ENCODE data around the gene ETS1. TPM values are rescaled to one million over a fixed set of nuclear protein-coding genes. Genes with fewer than 3 reads are reported as not detected.

Gene ETS1
- total RNA-seq, 4 donors from 2014 or later = 46.3 to 70.6 (median 57.6) TPM

DNA sequence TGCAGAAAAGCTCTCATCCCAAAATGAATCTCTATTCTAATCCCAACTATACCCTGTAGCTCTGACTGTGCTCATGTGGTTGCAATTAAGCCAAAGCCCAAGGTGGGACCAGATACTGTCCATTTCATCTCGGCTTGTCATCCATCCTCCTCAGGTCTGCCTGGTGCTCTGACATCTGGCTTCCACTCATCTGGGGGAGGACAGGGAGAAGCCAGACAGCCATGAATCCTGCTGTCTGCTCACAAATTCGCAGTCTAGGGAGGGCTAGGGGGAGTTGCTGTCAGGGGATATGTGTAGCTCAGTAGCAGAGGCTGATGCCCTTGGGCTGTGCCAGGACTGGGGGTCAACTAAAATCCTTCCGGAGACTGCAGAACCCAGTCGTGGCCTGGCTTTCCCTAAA, 167.1 kb downstream of the ETS1 start:
- DNase-seq (ENCODE audit: low spot score in 2 of 2) = no peak
- TF ChIP-seq POLR2A (IDR thresholded peaks at IDR 0.05) = no peak
- TF ChIP-seq EP300 (IDR thresholded peaks at IDR 0.05) = no peak
- TF ChIP-seq, protein P1, sequence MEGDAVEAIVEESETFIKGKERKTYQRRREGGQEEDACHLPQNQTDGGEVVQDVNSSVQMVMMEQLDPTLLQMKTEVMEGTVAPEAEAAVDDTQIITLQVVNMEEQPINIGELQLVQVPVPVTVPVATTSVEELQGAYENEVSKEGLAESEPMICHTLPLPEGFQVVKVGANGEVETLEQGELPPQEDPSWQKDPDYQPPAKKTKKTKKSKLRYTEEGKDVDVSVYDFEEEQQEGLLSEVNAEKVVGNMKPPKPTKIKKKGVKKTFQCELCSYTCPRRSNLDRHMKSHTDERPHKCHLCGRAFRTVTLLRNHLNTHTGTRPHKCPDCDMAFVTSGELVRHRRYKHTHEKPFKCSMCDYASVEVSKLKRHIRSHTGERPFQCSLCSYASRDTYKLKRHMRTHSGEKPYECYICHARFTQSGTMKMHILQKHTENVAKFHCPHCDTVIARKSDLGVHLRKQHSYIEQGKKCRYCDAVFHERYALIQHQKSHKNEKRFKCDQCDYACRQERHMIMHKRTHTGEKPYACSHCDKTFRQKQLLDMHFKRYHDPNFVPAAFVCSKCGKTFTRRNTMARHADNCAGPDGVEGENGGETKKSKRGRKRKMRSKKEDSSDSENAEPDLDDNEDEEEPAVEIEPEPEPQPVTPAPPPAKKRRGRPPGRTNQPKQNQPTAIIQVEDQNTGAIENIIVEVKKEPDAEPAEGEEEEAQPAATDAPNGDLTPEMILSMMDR (IDR thresholded peaks at IDR 0.05) = no peak
- Histone ChIP-seq H3K36me3 (no peaks in the 10 kb centered on the region), H3K4me1 (peaks cover 0 to 24% (median 4%) of the 10 kb centered on the region in 4 donors), H3K9me3 (no peaks in the 10 kb centered on the region), H3K27me3 (no peaks in the 10 kb centered on the region), H3K27ac (no peak overlapping the region), H3K4me3 (no peak overlapping the region)
- WGBS, 2 donors = 88% methylated on average over 4 of the region's 4 CpGs

GRCh38 chr11:128419012-128419767, 168.2 kb downstream of the ETS1 start:
- Histone ChIP-seq H3K9me3 (no peaks in the 10 kb centered on the region), H3K36me3 (no peaks in the 10 kb centered on the region), H3K4me3 (no peak overlapping the region), H3K4me1 (peaks cover 0 to 13% (median 0%) of the 10 kb centered on the region in 4 donors), H3K27me3 (no peaks in the 10 kb centered on the region), H3K27ac (no peak overlapping the region)
- DNase-seq (ENCODE audit: low spot score in 2 of 2) = no peak
- TF ChIP-seq EP300 (IDR thresholded peaks at IDR 0.05) = no peak
- TF ChIP-seq, protein P1 (IDR thresholded peaks at IDR 0.05) = no peak
- no peak for TF ChIP-seq POLR2A (IDR thresholded peaks at IDR 0.05)
- WGBS, 2 donors = 91 to 94% methylated on average over 7 of the region's 7 CpGs

DNA sequence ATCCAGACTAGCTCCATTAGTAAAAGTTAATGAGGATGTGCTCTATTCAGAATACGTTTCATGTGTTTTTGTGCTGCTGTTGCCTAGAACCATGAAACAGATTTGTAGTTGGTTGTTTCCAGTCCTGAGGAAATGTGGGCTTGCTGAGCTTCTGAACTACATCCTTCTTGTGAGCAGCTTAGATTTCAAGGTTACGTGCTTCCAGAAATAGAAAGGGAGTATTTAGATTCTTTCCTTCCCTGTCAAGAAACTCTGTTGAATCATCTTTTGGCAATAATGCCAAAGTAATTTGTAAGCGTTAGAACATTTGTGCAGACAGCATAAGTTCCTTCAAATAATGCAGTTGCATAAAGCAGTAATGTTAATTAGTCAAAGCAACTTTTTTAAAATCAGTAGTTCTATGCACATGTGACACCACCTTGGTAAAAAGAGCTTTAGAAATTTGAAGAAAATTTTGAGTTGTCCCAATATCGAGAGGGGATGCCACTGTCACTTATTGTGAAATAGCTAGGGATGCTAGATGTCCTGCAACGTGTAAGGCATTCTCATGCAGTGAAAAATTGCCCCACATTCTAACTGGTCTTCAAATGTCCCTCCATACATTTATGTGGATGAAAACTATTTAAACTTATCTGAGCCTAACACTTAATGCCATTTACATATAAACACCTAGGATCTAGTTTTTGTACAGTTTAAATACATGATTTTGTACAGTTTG, 169.6 kb downstream of the ETS1 start:
- Histone ChIP-seq H3K27ac (no peak overlapping the region), H3K27me3 (no peaks in the 10 kb centered on the region), H3K4me3 (no peak overlapping the region), H3K9me3 (no peaks in the 10 kb centered on the region), H3K4me1 (peaks cover 0 to 11% (median 0%) of the 10 kb centered on the region in 4 donors), H3K36me3 (no peaks in the 10 kb centered on the region)
- no peak for TF ChIP-seq EP300 (IDR thresholded peaks at IDR 0.05)
- no peak for TF ChIP-seq POLR2A (IDR thresholded peaks at IDR 0.05)
- TF ChIP-seq, protein P1 (IDR thresholded peaks at IDR 0.05) = no peak
- WGBS, 2 donors = 54 to 64% methylated on average over 5 of the region's 5 CpGs
- no peak for DNase-seq (ENCODE audit: low spot score in 2 of 2)

DNA sequence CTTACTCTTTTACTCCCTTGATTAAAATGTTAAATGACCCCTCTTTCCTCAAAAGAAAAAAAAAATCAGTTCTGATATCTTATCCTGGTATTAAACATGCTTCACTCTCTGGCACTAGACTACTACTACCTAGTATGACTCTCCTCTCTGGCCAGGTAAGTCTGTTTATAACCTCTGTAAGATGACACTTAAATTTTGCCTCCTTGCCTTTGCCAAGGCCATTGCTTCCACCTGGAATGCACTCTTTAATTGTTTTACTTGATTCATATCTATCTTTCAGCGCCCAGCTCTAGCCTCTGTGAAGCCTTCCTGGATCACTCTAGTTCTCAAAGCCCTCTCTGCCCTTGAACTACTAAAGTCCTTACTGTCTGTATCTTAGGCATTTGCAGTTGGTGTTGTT, 170.4 kb downstream of the ETS1 start:
- no peaks in the 10 kb centered on the region for H3K27me3 ChIP-seq
- 100% methylated on average over 1 of the region's 1 CpG for WGBS, 2 donors
- no peaks in the 10 kb centered on the region for H3K36me3 ChIP-seq
- TF ChIP-seq EP300 (IDR thresholded peaks at IDR 0.05) (no peak), POLR2A (IDR thresholded peaks at IDR 0.05) (no peak)
- H3K4me1 ChIP-seq = peaks cover 0 to 11% (median 0%) of the 10 kb centered on the region in 4 donors
- DNase-seq (ENCODE audit: low spot score in 2 of 2) = no peak
- no peak overlapping the region for H3K4me3 ChIP-seq
- H3K27ac ChIP-seq = no peak overlapping the region
- H3K9me3 ChIP-seq = no peaks in the 10 kb centered on the region

GRCh38 chr11:128415539-128415938, 171.8 kb downstream of the ETS1 start:
- WGBS, 2 donors = 51 to 70% methylated on average over 3 of the region's 3 CpGs

More at GRCh38 chr11:128415539-128415938, 171.8 kb downstream of the ETS1 start:
- no peaks in the 10 kb centered on the region for H3K9me3 ChIP-seq
- no peak for TF ChIP-seq POLR2A (IDR thresholded peaks at IDR 0.05)
- TF ChIP-seq EP300 (IDR thresholded peaks at IDR 0.05) = no peak
- no peak for DNase-seq (ENCODE audit: low spot score in 2 of 2)
- H3K27ac ChIP-seq = no peak overlapping the region
- no peak overlapping the region for H3K4me3 ChIP-seq
- peaks cover 0 to 11% (median 0%) of the 10 kb centered on the region in 4 donors for H3K4me1 ChIP-seq
- no peaks in the 10 kb centered on the region for H3K27me3 ChIP-seq
- H3K36me3 ChIP-seq = no peaks in the 10 kb centered on the region
